Natural killer cell (primary cell): ENCODE data around the gene PLXNA4. TPM values are rescaled to one million over a fixed set of nuclear protein-coding genes. Genes with fewer than 3 reads are reported as not detected.

Source experiments
- ATAC-seq, 3 donors: fragments of 150-1000 bp in 2 of 3; fragments of 200-7000 bp in 1 of 3; cut with Tn5 transposase; 1 replicate in 1 of 3; 2 replicates in 2 of 3; pipeline ENCODE4 v1.10.0; 2021; ENCODE audit warnings: mild to moderate bottlenecking in 2 of 3, moderate library complexity in 2 of 3
- DNase-seq, 2 donors: peaks; one replicate each; pipeline versions ENCODE4 v3.0.0 to v3.0.0-alpha.2; 2013 to 2021; ENCODE audit warnings: mixed read lengths in 1 of 2
- H3K27ac ChIP-seq: one replicate; pipeline ENCODE4 v1.5.1; 2013; ENCODE audit warnings: mild to moderate bottlenecking, low read length
- H3K27me3 ChIP-seq: one replicate; pipeline ENCODE4 v1.6.1; 2013; ENCODE audit warnings: low read length; ENCODE audit not compliant: control insufficient read depth, insufficient read depth
- H3K36me3 ChIP-seq: one replicate; pipeline ENCODE4 v1.6.1; 2013; ENCODE audit warnings: low read length; ENCODE audit not compliant: control insufficient read depth, insufficient read depth
- H3K4me1 ChIP-seq: one replicate; pipeline ENCODE4 v1.6.1; 2013; ENCODE audit warnings: low read length; ENCODE audit not compliant: control insufficient read depth, insufficient read depth
- H3K4me3 ChIP-seq: one replicate; pipeline ENCODE4 v1.5.1; 2013; ENCODE audit warnings: low read length
- H3K9me3 ChIP-seq: one replicate; pipeline ENCODE4 v1.6.1; 2013; ENCODE audit warnings: low read length; ENCODE audit not compliant: control insufficient read depth, insufficient read depth
- H3K27ac Mint-ChIP-seq, 2 donors: one replicate each; pipeline ENCODE4 v1.8.0; 2022; ENCODE audit warnings: mild to moderate bottlenecking in 2 of 2, mixed read lengths in 2 of 2, moderate library complexity in 1 of 2
- H3K27me3 Mint-ChIP-seq, 2 donors: one replicate each; pipeline ENCODE4 v1.8.0; 2022; ENCODE audit warnings: low read depth in 2 of 2, mixed read lengths in 2 of 2
- H3K36me3 Mint-ChIP-seq: one replicate; pipeline ENCODE4 v1.8.0; 2022; ENCODE audit warnings: mixed read lengths
- H3K4me1 Mint-ChIP-seq, 2 donors: one replicate each; pipeline ENCODE4 v1.8.0; 2022; ENCODE audit warnings: mixed read lengths in 2 of 2
- H3K4me3 Mint-ChIP-seq: one replicate; pipeline ENCODE4 v1.8.0; 2022; ENCODE audit warnings: mild to moderate bottlenecking, moderate library complexity, mixed read lengths
- H3K9me3 Mint-ChIP-seq, 2 donors: one replicate each; pipeline ENCODE4 v1.8.0; 2022; ENCODE audit warnings: mixed read lengths in 2 of 2
- WGBS: methylation state at CpG from one replicate; pipeline ENCODE4 v1.1.7; 2013; ENCODE audit warnings: missing lambda C conversion rate; ENCODE audit not compliant: insufficient coverage; 5-methylcytosine and 5-hydroxymethylcytosine counted together
- intact Hi-C: fragments of 100-400 bp; cut with micrococcal nuclease; formaldehyde crosslinking; loops from one replicate; pipeline ENCODE4 v1.14.2; 2022
- total RNA-seq, 4 donors: library from RNA; stranded (reverse); fragments of 120-200 nt in 1 of 4; gene quantifications; one replicate each; pipeline versions ENCODE4 v1.2.3 to v1.2.4, GENCODE V29; 2013 to 2022
- TF ChIP-seq, protein P1 (sequence below): fragments of 200-600 bp; IDR thresholded peaks from one replicate; pipeline ENCODE4 v1.8.0; 2022; ENCODE audit warnings: antibody characterized with exemption

Gene PLXNA4
- total RNA-seq, 3 donors from 2014 or later (not counting 1 experiment from before 2014, with no cell fraction given), result 5.1 to 15.3 (median 10.9) TPM

DNA sequence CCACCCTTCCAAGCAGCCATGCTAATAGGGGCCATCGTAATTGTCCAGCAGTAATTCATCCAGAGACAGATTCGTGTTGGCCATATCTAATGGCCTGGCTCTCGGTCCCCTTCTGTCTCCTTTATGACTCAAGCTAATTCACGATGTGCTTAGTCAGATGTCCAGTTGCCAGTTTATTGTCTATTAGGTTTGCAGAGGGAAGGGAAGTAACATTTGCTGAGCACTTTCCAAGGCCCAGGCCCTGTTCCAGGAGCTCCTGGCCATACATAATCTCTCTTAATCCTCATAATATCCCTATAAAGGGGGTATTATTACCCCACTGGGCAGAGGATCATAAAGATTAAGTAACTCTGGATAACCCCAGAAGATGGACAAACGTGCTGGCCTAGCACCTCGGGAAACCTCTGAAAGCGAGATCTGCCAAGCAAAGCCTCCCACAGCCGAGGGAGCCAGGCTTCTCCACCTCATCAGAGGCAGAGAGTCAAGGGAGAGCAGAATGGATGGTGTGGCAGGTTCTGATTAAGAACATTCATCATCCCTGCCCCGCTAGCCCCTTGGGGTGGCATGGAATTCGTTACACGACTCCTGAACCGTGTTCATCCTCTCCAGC, 153.7 kb downstream of the PLXNA4 start:
- Mint-ChIP-seq H3K4me1 (peaks cover 43 to 57% of the 10 kb centered on the region in 2 donors), H3K36me3 (peaks cover 11% of the 10 kb centered on the region), H3K4me3 (no peak overlapping the region), H3K9me3 (peaks cover 6 to 8% of the 10 kb centered on the region in 2 donors), H3K27me3 (peaks cover 0 to 11% of the 10 kb centered on the region in 2 donors), H3K27ac (no peak overlapping the region)
- no peak for ATAC-seq
- Histone ChIP-seq H3K36me3 (no peaks in the 10 kb centered on the region), H3K27ac (no peak overlapping the region), H3K9me3 (no peaks in the 10 kb centered on the region), H3K27me3 (no peaks in the 10 kb centered on the region), H3K4me3 (no peak overlapping the region), H3K4me1 (peaks cover 34% of the 10 kb centered on the region)
- intact Hi-C loops, result no loop called here
- TF ChIP-seq, protein P1, sequence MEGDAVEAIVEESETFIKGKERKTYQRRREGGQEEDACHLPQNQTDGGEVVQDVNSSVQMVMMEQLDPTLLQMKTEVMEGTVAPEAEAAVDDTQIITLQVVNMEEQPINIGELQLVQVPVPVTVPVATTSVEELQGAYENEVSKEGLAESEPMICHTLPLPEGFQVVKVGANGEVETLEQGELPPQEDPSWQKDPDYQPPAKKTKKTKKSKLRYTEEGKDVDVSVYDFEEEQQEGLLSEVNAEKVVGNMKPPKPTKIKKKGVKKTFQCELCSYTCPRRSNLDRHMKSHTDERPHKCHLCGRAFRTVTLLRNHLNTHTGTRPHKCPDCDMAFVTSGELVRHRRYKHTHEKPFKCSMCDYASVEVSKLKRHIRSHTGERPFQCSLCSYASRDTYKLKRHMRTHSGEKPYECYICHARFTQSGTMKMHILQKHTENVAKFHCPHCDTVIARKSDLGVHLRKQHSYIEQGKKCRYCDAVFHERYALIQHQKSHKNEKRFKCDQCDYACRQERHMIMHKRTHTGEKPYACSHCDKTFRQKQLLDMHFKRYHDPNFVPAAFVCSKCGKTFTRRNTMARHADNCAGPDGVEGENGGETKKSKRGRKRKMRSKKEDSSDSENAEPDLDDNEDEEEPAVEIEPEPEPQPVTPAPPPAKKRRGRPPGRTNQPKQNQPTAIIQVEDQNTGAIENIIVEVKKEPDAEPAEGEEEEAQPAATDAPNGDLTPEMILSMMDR, result no peak
- 91% methylated on average over 12 of the region's 12 CpGs for WGBS
- DNase-seq, result no peak

- Mint-ChIP-seq H3K4me1 (peaks cover 39 to 46% of the 10 kb centered on the region in 2 donors), H3K27ac (peak overlapping the region; percentile 8 to 66), H3K9me3 (peaks cover 6 to 8% of the 10 kb centered on the region in 2 donors), H3K27me3 (peaks cover 0 to 10% of the 10 kb centered on the region in 2 donors), H3K4me3 (no peak overlapping the region), H3K36me3 (peaks cover 11% of the 10 kb centered on the region)
- Histone ChIP-seq H3K4me3 (no peak overlapping the region), H3K27ac (no peak overlapping the region), H3K27me3 (no peaks in the 10 kb centered on the region), H3K9me3 (no peaks in the 10 kb centered on the region), H3K36me3 (no peaks in the 10 kb centered on the region), H3K4me1 (peaks cover 25% of the 10 kb centered on the region)
- ATAC-seq (no peak), DNase-seq (no peak)
- intact Hi-C loops, result no loop called here
- TF ChIP-seq, protein P1, result no peak
- WGBS, result 74% methylated on average over 2 of the region's 2 CpGs
These were observed 155.7 kb downstream of the PLXNA4 start for GRCh38 chr7:132420527-132420926.

DNA sequence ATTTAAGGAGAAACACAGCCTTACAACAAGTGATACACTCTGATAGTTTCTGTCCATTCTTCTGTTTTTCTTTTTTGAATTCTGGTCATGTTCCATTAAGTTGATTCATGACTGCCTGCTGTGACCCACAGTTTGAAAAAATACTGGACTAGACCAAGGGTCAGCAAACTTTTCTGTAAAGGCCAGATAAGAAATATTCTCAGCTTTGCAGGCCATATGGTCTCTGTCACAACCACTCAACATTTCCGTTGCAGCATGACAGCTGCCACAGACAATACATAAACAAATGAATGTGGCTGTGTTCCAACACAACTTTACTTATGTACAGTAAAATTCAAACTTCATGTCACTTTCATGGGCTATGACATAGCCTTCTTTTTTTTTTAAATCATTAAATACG, 156.7 kb downstream of the PLXNA4 start:
- Mint-ChIP-seq H3K9me3 (peaks cover 6 to 8% of the 10 kb centered on the region in 2 donors), H3K27ac (peak overlapping the region in 1 of 2 donors; percentile 66), H3K36me3 (peaks cover 11% of the 10 kb centered on the region), H3K4me1 (peaks cover 36 to 38% of the 10 kb centered on the region in 2 donors), H3K4me3 (no peak overlapping the region), H3K27me3 (peaks cover 0 to 8% of the 10 kb centered on the region in 2 donors)
- Histone ChIP-seq H3K36me3 (no peaks in the 10 kb centered on the region), H3K4me3 (no peak overlapping the region), H3K4me1 (peaks cover 21% of the 10 kb centered on the region), H3K27ac (no peak overlapping the region), H3K27me3 (no peaks in the 10 kb centered on the region), H3K9me3 (no peaks in the 10 kb centered on the region)
- DNase-seq (no peak), ATAC-seq (peak in 1 of 3 donors; percentile 39)
- intact Hi-C loops, result no loop called here
- WGBS, result 68% methylated on average over 2 of the region's 2 CpGs
- TF ChIP-seq, protein P1, result no peak

GRCh38 chr7:132418840-132419239, 157.4 kb downstream of the PLXNA4 start:
- Histone ChIP-seq H3K27me3 (no peaks in the 10 kb centered on the region), H3K4me1 (peaks cover 21% of the 10 kb centered on the region), H3K9me3 (no peaks in the 10 kb centered on the region), H3K27ac (no peak overlapping the region), H3K4me3 (no peak overlapping the region), H3K36me3 (no peaks in the 10 kb centered on the region)
- H3K27me3 Mint-ChIP-seq, result peaks cover 0 to 9% of the 10 kb centered on the region in 2 donors
- no peak overlapping the region for H3K27ac Mint-ChIP-seq
- no peak overlapping the region for H3K4me3 Mint-ChIP-seq
- peaks cover 6 to 8% of the 10 kb centered on the region in 2 donors for H3K9me3 Mint-ChIP-seq
- intact Hi-C loops, result no loop called here
- peaks cover 35 to 38% of the 10 kb centered on the region in 2 donors for H3K4me1 Mint-ChIP-seq
- DNase-seq (no peak), ATAC-seq (no peak)
- peaks cover 11% of the 10 kb centered on the region for H3K36me3 Mint-ChIP-seq
- TF ChIP-seq, protein P1, result no peak
- 87% methylated on average over 6 of the region's 6 CpGs for WGBS
